Activated CD4-positive, alpha-beta T cell treated with anti-CD3 and anti-CD28 coated beads, Interleukin-2, amount 10 ng/mL, durations not matched to agents 24 days and 14 days (primary cell): Measurements from ENCODE around the gene MAN1A1. TPM values are rescaled to one million over a fixed set of nuclear protein-coding genes. Genes with fewer than 3 reads are reported as not detected.
A peak's percentile ranks its signal among the peaks of the same experiment; 100 is the strongest.

Source experiments
- DNase-seq: peaks from one replicate; pipeline ENCODE4 v3.0.0; 2022
- H3K27ac Mint-ChIP-seq: one replicate; pipeline ENCODE4 v1.8.0; 2022; ENCODE audit warnings: mild to moderate bottlenecking, mixed read lengths
- H3K27me3 Mint-ChIP-seq: one replicate; pipeline ENCODE4 v1.8.0; 2022; ENCODE audit warnings: mixed read lengths
- H3K36me3 Mint-ChIP-seq: one replicate; pipeline ENCODE4 v1.8.0; 2022; ENCODE audit warnings: low read depth, mild to moderate bottlenecking, mixed read lengths
- H3K4me1 Mint-ChIP-seq: one replicate; pipeline ENCODE4 v1.8.0; 2021; ENCODE audit warnings: mixed read lengths
- H3K4me3 Mint-ChIP-seq: one replicate; pipeline ENCODE4 v1.8.0; 2022; ENCODE audit warnings: mild to moderate bottlenecking, moderate library complexity, mixed read lengths
- H3K9me3 Mint-ChIP-seq: one replicate; pipeline ENCODE4 v1.8.0; 2021; ENCODE audit warnings: mixed read lengths
- intact Hi-C: fragments of 100-400 bp; cut with micrococcal nuclease; formaldehyde crosslinking; loops from one replicate; pipeline ENCODE4 v1.15.1; 2023
- total RNA-seq: library from RNA; stranded (reverse); gene quantifications from 2 replicates; pipeline ENCODE4 v1.2.3, GENCODE V29; 2022

Gene MAN1A1
- total RNA-seq, 1 donor from 2014 or later, result 43.7 TPM

- Mint-ChIP-seq H3K27ac (peak overlapping the region; percentile 98), H3K27me3 (no peaks in the 10 kb centered on the region), H3K9me3 (no peaks in the 10 kb centered on the region), H3K4me3 (peak overlapping the region; percentile 81), H3K36me3 (peaks cover 22% of the 10 kb centered on the region), H3K4me1 (peaks cover 71% of the 10 kb centered on the region)
- peak; percentile 83 for DNase-seq
- intact Hi-C loops, result loop anchor here (1.0 to 5.0 kb wide), 6 partner anchors 8 to 1712 kb away; partner anchors contain the start of gene GOPC
Measured at GRCh38 chr6:119313937-119314884, 35.4 kb downstream of the MAN1A1 start.

- Mint-ChIP-seq H3K9me3 (peaks cover 2% of the 10 kb centered on the region), H3K4me1 (peaks cover 69% of the 10 kb centered on the region), H3K27me3 (no peaks in the 10 kb centered on the region), H3K36me3 (peaks cover 22% of the 10 kb centered on the region), H3K4me3 (peak overlapping the region; percentile 81), H3K27ac (peak overlapping the region; percentile 92)
- intact Hi-C loops, result loop anchor here (5.0 kb wide), 1 partner anchor 1711 kb away; the partner anchor contains the start of gene GOPC
- peak; percentile 83 for DNase-seq
Measured at GRCh38 chr6:119312875-119313338, 36.7 kb downstream of the MAN1A1 start.

- Mint-ChIP-seq H3K27me3 (no peaks in the 10 kb centered on the region), H3K36me3 (peaks cover 25% of the 10 kb centered on the region), H3K4me1 (peaks cover 71% of the 10 kb centered on the region), H3K9me3 (peaks cover 4% of the 10 kb centered on the region), H3K27ac (peak overlapping the region; percentile 92), H3K4me3 (peak overlapping the region; percentile 81)
- intact Hi-C loops, result loop anchor here (5.0 kb wide), 1 partner anchor 1710 kb away; the partner anchor contains the start of gene GOPC
- DNase-seq, result no peak
Measured at GRCh38 chr6:119312441-119312840, 37.1 kb downstream of the MAN1A1 start.

GRCh38 chr6:119311514-119312142 lies 37.9 kb downstream of the MAN1A1 start:
- Mint-ChIP-seq H3K27ac (peak overlapping the region; percentile 92), H3K36me3 (peaks cover 22% of the 10 kb centered on the region), H3K4me1 (peaks cover 68% of the 10 kb centered on the region), H3K9me3 (peaks cover 4% of the 10 kb centered on the region), H3K4me3 (peak overlapping the region; percentile 49), H3K27me3 (no peaks in the 10 kb centered on the region)
- intact Hi-C loops, result loop anchor here (5.0 kb wide), 1 partner anchor 1709 kb away; the partner anchor contains the start of gene GOPC
- no peak for DNase-seq

GRCh38 chr6:119310486-119311036 lies 39.0 kb downstream of the MAN1A1 start:
- H3K36me3 Mint-ChIP-seq, result peaks cover 30% of the 10 kb centered on the region
- peak overlapping the region; percentile 18 for H3K27ac Mint-ChIP-seq
- no peaks in the 10 kb centered on the region for H3K27me3 Mint-ChIP-seq
- no peak overlapping the region for H3K4me3 Mint-ChIP-seq
- peaks cover 4% of the 10 kb centered on the region for H3K9me3 Mint-ChIP-seq
- peaks cover 64% of the 10 kb centered on the region for H3K4me1 Mint-ChIP-seq
- no peak for DNase-seq
- intact Hi-C loops, result loop anchor here (5.0 kb wide), 1 partner anchor 1708 kb away; the partner anchor contains the start of gene GOPC

GRCh38 chr6:119308991-119309657 lies 40.4 kb downstream of the MAN1A1 start:
- Mint-ChIP-seq H3K27ac (peak overlapping the region; percentile 34), H3K4me3 (no peak overlapping the region), H3K4me1 (peaks cover 50% of the 10 kb centered on the region), H3K9me3 (peaks cover 4% of the 10 kb centered on the region), H3K27me3 (no peaks in the 10 kb centered on the region), H3K36me3 (peaks cover 30% of the 10 kb centered on the region)
- no peak for DNase-seq
- intact Hi-C loops, result loop anchor here (2.0 kb wide), 1 partner anchor 14 kb away; no protein-coding TSS in a partner anchor

GRCh38 chr6:119308048-119308570 lies 41.5 kb downstream of the MAN1A1 start:
- no peak for DNase-seq
- peak overlapping the region; percentile 24 for H3K27ac Mint-ChIP-seq
- no peaks in the 10 kb centered on the region for H3K27me3 Mint-ChIP-seq
- peaks cover 41% of the 10 kb centered on the region for H3K4me1 Mint-ChIP-seq
- H3K9me3 Mint-ChIP-seq, result peaks cover 4% of the 10 kb centered on the region
- H3K36me3 Mint-ChIP-seq, result peaks cover 35% of the 10 kb centered on the region
- no peak overlapping the region for H3K4me3 Mint-ChIP-seq
- intact Hi-C loops, result loop anchor here (2.0 kb wide), 1 partner anchor 13 kb away; no protein-coding TSS in a partner anchor

GRCh38 chr6:119307056-119307455 lies 42.5 kb downstream of the MAN1A1 start:
- intact Hi-C loops, result no loop called here
- Mint-ChIP-seq H3K36me3 (peaks cover 37% of the 10 kb centered on the region), H3K9me3 (peaks cover 4% of the 10 kb centered on the region), H3K4me1 (peaks cover 33% of the 10 kb centered on the region), H3K4me3 (no peak overlapping the region), H3K27me3 (no peaks in the 10 kb centered on the region), H3K27ac (no peak overlapping the region)
- no peak for DNase-seq

- Mint-ChIP-seq H3K27ac (no peak overlapping the region), H3K4me1 (peaks cover 29% of the 10 kb centered on the region), H3K9me3 (peaks cover 4% of the 10 kb centered on the region), H3K36me3 (peaks cover 37% of the 10 kb centered on the region), H3K27me3 (no peaks in the 10 kb centered on the region), H3K4me3 (no peak overlapping the region)
- no peak for DNase-seq
- intact Hi-C loops, result no loop called here
Measured at GRCh38 chr6:119306396-119306968, 43.1 kb downstream of the MAN1A1 start.

- H3K4me3 Mint-ChIP-seq, result no peak overlapping the region
- H3K4me1 Mint-ChIP-seq, result peaks cover 10% of the 10 kb centered on the region
- H3K27me3 Mint-ChIP-seq, result no peaks in the 10 kb centered on the region
- H3K9me3 Mint-ChIP-seq, result peaks cover 7% of the 10 kb centered on the region
- peaks cover 32% of the 10 kb centered on the region for H3K36me3 Mint-ChIP-seq
- DNase-seq, result no peak
- intact Hi-C loops, result no loop called here
- H3K27ac Mint-ChIP-seq, result no peak overlapping the region
Measured at GRCh38 chr6:119303164-119303887, 46.2 kb downstream of the MAN1A1 start.

- H3K9me3 Mint-ChIP-seq, result peaks cover 3% of the 10 kb centered on the region
- no peak overlapping the region for H3K27ac Mint-ChIP-seq
- peaks cover 7% of the 10 kb centered on the region for H3K4me1 Mint-ChIP-seq
- H3K27me3 Mint-ChIP-seq, result no peaks in the 10 kb centered on the region
- DNase-seq, result no peak
- H3K36me3 Mint-ChIP-seq, result peaks cover 27% of the 10 kb centered on the region
- no peak overlapping the region for H3K4me3 Mint-ChIP-seq
- intact Hi-C loops, result no loop called here
Measured at GRCh38 chr6:119301429-119301828, 48.1 kb downstream of the MAN1A1 start.

GRCh38 chr6:119299694-119300093 lies 49.9 kb downstream of the MAN1A1 start:
- H3K27ac Mint-ChIP-seq, result no peak overlapping the region

More at GRCh38 chr6:119299694-119300093, 49.9 kb downstream of the MAN1A1 start:
- Mint-ChIP-seq H3K4me3 (no peak overlapping the region), H3K9me3 (peaks cover 7% of the 10 kb centered on the region), H3K27me3 (no peaks in the 10 kb centered on the region), H3K4me1 (peaks cover 25% of the 10 kb centered on the region), H3K36me3 (peaks cover 24% of the 10 kb centered on the region)
- no peak for DNase-seq
- intact Hi-C loops, result loop anchor here (5.0 kb wide), 1 partner anchor 37 kb away; no protein-coding TSS in a partner anchor
